Rectal smooth muscle tissue (tissue), 1 donor: Measurements from ENCODE around the gene P2RX2.

Source experiments
- H3K27ac ChIP-seq: one replicate; pipeline ENCODE4 v1.7.0; 2013; ENCODE audit warnings: low read depth, low read length, inconsistent platforms
- H3K27me3 ChIP-seq: one replicate; pipeline ENCODE4 v1.7.0; 2013; ENCODE audit warnings: low read length; ENCODE audit not compliant: control insufficient read depth, insufficient read depth
- H3K36me3 ChIP-seq: one replicate; pipeline ENCODE4 v1.7.0; 2013; ENCODE audit warnings: low read length; ENCODE audit not compliant: control insufficient read depth, insufficient read depth
- H3K4me1 ChIP-seq: one replicate; pipeline ENCODE4 v1.7.0; 2013; ENCODE audit warnings: low read length; ENCODE audit not compliant: control insufficient read depth, insufficient read depth
- H3K4me3 ChIP-seq: one replicate; pipeline ENCODE4 v1.7.0; 2013; ENCODE audit warnings: low read length
- H3K9ac ChIP-seq: one replicate; pipeline ENCODE4 v1.7.0; 2013; ENCODE audit warnings: low read length

P2RX2 gene

DNA sequence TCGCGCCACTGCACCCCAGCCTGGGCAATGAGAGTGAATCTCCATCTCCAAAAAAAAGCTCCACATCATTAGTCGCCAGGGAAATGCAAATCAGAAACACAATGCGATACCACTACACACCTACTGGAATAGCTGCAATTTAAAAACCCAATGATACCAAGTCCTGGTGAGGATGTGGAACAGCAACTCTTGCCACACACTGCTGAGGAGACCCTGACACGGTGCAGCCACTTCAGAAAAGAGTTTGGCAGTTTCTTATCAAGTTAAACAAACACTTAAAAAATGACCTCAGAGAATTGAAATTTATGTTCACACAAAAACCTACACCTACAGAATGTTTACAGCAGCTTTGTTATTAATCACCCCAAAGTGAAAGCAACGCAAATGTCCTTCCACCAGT, 12.1 kb downstream of the P2RX2 start:
- H3K4me3 ChIP-seq = no peak overlapping the region
- H3K36me3 ChIP-seq = peaks cover 32% of the 10 kb centered on the region
- no peaks in the 10 kb centered on the region for H3K27me3 ChIP-seq

DNA sequence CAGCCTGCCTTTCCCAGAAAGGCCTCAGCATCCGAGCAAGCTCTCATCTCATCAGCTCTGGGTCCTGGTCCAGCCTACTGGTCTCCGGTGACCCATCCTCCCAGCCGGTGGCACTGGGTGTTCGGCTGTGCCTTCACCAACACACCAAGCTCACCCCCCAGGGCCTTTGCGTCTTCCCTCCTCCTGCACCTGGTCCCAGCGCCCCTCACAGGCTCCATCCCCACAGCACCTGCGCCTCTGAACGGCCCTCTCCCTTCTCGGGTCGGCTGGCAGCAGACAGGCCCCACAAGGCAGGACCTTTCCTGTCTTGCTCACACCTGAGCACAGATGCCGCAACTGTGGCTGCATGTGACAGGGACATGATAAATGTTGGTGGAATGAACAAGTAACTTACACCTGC, 13.1 kb downstream of the P2RX2 start:
- H3K36me3 ChIP-seq = peaks cover 35% of the 10 kb centered on the region
- no peaks in the 10 kb centered on the region for H3K4me1 ChIP-seq
- no peak overlapping the region for H3K4me3 ChIP-seq
- no peaks in the 10 kb centered on the region for H3K27me3 ChIP-seq
- H3K9ac ChIP-seq = no peak overlapping the region
- no peak overlapping the region for H3K27ac ChIP-seq

More for the DNA sequence above, 12.1 kb downstream of the P2RX2 start:
- Histone ChIP-seq H3K27ac (no peak overlapping the region), H3K9ac (no peak overlapping the region), H3K4me1 (no peaks in the 10 kb centered on the region)

DNA sequence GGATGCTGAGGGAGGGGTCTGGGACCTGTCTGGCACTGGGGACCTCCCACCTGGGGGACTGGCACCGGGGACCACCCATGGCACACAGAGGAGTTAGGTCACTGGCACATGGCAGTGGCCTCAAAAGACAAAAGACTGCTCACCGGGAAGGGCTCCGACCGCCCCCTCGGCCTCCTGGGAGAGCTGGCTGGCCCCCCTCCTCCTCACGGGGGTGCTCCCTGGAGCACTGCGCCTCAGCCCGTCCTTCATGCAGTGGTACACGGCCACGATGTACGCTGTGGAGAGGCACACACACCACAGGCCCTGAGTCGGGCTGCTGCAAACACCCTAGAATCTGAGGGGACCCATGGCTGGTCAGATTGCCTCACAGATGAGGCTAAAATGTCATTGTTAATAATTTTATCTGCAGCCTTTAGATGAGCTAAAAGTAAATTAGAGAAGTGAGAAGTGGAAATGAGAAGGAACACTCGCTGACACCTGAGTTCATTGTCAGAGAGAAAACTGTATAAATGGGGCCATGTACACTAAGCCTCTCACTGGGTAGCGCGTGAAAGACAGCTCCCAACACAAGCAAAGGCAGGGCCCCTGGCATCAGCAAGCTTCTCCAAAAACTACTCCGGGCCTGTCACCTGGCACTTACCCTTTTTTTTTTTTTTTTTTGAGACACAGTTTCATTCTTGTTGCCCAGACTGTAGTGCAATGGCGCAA, 14.1 kb downstream of the P2RX2 start:
- H3K36me3 ChIP-seq = peaks cover 40% of the 10 kb centered on the region
- no peak overlapping the region for H3K27ac ChIP-seq
- no peaks in the 10 kb centered on the region for H3K4me1 ChIP-seq
- H3K9ac ChIP-seq = no peak overlapping the region
- no peaks in the 10 kb centered on the region for H3K27me3 ChIP-seq
- H3K4me3 ChIP-seq = no peak overlapping the region

DNA sequence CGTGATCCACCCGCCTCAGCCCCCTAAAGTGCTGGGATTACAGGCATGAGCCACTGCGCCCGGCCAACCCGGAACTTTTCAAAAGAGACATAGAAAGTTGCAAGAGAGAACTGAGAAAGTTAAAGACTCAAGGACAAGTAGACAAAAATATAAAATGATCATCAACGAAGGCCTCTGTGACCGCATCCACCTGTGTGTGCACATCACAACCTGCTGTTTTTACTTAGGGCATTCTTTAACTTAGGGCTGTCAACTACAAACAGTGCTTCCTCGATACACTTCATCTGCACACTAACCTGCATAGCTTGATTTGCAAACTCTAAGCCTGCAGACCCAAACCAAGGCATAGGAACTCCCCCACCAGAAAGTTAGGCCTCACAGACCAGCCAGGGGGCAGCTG, 14.8 kb downstream of the P2RX2 start:
- Histone ChIP-seq H3K27me3 (no peaks in the 10 kb centered on the region), H3K36me3 (peaks cover 44% of the 10 kb centered on the region), H3K9ac (no peak overlapping the region), H3K4me3 (no peak overlapping the region), H3K27ac (no peak overlapping the region), H3K4me1 (no peaks in the 10 kb centered on the region)

DNA sequence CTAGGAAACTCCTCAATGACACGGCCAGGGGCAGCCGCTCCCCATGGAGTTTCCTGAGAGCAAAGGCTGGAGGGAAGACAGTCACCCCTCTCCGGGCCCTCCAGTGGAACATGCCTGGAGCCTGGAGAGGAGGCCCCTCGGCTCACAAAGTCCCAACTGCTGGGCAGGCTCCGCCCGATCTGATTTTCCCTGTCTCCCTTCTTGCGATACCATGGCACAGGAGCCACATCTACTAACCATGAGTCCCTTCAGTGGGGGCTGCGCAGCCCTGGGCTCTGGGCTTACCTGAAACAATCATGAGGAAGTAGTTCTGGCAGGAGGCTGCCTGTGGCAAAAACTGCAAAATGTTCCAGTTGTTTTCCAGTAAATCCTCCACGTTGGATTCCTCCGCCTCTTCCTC, 15.3 kb downstream of the P2RX2 start:
- Histone ChIP-seq H3K9ac (no peak overlapping the region), H3K27me3 (no peaks in the 10 kb centered on the region), H3K4me3 (no peak overlapping the region), H3K36me3 (peaks cover 46% of the 10 kb centered on the region), H3K27ac (no peak overlapping the region), H3K4me1 (no peaks in the 10 kb centered on the region)

DNA sequence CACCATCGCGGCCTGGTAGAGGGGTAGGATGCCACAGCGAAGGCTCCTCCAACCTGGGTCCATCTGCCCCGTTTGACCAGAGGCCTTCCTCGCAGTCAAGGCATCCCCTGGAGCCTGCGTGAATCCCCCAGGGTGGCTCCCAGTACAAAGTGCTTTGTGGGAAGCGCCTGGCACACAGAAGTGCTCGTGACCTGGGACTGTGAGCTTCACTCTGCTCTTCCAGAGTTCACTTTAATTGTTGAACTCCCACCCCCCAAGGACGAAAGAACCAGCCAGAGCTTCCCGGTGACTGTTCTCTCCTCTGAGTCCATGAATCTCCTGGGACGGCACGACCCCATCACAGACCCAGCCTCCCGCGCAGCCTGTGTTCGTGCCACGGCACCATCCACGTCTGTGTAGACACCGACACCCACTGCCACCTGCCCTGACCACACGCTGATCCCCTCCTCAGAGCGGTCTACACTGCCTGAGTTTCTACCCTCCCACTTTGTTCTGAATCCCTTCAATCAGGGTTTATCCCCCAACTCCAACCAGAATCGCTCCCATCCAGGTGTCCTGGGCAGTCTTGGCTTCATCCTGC, 15.9 kb downstream of the P2RX2 start:
- no peaks in the 10 kb centered on the region for H3K27me3 ChIP-seq
- no peak overlapping the region for H3K9ac ChIP-seq
- no peak overlapping the region for H3K4me3 ChIP-seq
- H3K27ac ChIP-seq = no peak overlapping the region
- peaks cover 49% of the 10 kb centered on the region for H3K36me3 ChIP-seq
- H3K4me1 ChIP-seq = no peaks in the 10 kb centered on the region

DNA sequence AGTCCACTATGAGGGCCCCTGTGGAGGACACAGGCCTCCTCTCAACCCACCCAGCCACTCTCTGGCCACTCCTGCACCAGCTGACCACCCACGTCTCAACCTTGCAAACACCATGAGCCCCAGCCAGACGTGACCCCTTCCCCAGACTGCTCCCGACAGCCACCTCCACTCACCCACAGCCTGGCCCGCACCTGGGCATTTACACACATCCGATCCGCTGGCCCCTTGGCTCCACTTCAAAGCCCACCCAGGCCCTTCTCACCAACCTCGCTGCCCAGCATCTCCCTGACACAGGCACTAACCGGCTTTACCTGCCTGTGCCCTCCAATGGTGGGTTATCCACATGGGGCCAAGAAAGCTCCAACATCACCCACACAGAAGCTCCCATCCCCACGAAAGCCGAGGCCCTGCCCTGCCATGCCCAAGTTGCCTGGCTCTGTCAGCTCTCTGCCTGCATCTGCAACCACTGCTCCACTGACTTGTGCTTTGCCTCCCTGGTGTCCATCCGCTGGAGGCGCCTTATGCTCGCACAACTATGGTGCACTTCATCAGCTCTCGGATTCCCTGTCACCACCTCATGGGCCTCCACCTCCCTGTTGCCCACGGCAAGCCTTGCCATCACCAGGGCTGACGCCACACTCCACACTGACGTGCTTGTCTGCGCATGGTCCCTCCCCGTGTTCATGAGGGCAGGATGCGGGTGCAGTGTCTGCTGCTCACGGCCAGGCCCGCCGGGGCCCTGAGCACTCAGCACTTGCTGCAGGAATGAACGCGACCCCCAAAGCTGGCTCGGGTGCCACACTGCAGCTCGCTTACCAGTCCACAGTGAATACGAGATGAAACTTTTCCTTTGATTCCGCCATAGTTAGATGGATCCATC, 16.7 kb downstream of the P2RX2 start:
- no peaks in the 10 kb centered on the region for H3K27me3 ChIP-seq
- no peak overlapping the region for H3K9ac ChIP-seq
- no peaks in the 10 kb centered on the region for H3K4me1 ChIP-seq
- H3K27ac ChIP-seq = no peak overlapping the region
- no peak overlapping the region for H3K4me3 ChIP-seq
- H3K36me3 ChIP-seq = peaks cover 53% of the 10 kb centered on the region

DNA sequence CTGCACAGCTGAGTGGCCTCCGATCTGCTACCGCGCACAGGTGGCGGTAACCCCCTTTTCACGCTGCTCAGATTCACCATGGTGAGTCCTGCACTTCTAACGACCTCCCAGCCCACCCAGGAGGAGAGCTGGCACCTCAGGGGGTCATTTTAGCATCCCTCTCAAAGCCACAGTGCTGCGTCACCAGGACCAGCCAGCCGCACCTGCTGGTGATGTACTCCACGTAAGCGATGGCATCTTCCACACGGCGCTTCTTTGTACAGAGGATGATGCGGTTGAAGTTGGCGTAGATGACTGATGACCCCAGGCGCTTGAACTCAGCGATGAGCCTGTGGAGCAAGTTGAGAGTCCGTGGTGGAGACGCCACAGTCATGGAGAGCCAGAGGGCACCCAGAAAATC, 19.2 kb downstream of the P2RX2 start:
- H3K4me1 ChIP-seq = no peaks in the 10 kb centered on the region
- H3K27me3 ChIP-seq = no peaks in the 10 kb centered on the region
- no peak overlapping the region for H3K27ac ChIP-seq
- no peak overlapping the region for H3K9ac ChIP-seq
- no peak overlapping the region for H3K4me3 ChIP-seq
- peaks cover 42% of the 10 kb centered on the region for H3K36me3 ChIP-seq

DNA sequence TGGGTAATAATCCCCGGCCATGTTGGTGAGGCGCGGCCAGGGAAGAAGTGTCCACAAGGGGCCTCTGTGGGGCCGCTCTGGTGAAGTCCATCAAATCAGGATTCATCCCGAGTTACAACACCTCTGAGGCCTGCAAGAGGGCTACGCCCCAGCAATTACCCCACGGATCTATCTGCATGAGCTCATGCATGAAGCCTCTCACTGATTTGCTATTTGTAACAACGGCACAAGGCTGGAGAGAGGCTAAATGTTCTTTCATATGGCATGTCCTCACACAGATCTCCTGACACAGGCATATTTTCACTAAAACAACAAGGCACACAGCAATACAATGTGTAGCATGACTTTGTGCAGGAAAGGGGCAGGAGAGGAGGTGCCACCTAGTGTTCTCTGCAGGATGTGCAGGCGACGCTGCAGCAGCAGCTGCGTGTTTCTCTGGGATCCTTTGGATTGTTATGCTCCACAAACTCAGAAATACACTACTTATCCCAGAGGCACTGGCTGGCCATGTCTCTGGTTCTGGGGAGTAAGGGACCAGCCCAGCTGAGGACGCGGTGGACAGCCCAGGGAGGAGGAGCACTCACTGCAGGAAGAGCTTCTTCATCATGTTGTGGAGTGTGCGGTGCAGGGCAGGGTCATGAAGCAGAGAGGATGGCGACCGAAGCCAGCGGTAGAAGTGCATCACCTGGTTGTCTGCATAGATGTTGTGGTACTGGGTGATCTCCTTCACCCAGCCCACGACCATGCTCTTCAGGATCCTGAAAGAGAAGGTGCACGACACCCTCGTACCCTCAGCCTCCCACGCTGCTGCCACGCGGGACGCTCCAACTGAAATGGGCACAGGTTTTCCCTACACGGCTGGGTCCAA, 20.2 kb downstream of the P2RX2 start:
- Histone ChIP-seq H3K9ac (no peak overlapping the region), H3K4me3 (no peak overlapping the region), H3K36me3 (peaks cover 41% of the 10 kb centered on the region), H3K27me3 (no peaks in the 10 kb centered on the region), H3K27ac (no peak overlapping the region), H3K4me1 (no peaks in the 10 kb centered on the region)

DNA sequence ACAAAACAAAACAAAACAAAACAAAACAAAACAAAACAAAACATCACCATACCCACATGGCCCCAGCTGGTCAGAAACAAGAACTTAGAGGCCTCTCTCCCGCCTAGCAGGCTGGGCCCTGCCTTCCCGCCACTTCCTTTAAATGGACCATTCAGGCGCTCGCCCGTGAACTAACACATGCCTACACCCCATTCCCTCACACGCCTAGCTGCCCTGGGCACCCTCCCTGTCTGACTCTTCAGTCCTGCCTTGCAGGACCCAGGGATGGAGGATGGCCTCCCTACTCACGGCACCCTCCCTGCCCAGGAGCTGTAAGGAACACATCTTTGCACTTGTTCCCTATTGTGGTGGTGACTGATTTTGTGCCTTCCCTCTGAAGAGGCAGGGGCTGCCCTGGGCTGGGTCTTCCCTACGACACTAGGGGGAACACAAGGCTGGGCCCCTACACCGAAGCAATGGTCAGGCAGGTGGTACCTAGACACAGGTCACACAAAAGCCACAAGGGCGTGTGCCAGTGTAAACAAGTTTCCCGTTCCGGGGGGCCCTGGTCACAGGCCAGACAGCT, 21.5 kb downstream of the P2RX2 start:
- Histone ChIP-seq H3K36me3 (peaks cover 34% of the 10 kb centered on the region), H3K27ac (no peak overlapping the region), H3K27me3 (no peaks in the 10 kb centered on the region), H3K4me1 (no peaks in the 10 kb centered on the region), H3K9ac (no peak overlapping the region), H3K4me3 (no peak overlapping the region)

DNA sequence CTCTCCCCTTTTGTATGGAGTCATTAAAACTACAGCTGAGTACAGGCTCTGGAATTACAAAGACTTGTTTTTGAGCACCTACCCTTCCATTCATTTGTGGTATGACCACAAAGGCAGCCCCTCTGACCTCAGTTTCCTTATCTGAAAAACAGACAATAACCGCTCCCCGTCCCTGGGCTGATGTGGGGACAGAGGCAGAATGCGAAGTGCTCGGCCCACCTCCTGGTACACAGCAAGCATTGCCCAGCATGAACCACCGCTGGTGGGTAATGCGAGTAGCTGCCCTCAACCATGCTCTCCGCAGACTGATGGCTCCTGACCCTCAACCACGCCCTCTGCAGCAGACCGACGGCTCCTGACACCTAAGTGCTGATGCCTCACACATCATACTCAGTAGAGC, 22.4 kb downstream of the P2RX2 start:
- Histone ChIP-seq H3K27ac (no peak overlapping the region), H3K36me3 (peaks cover 25% of the 10 kb centered on the region), H3K4me3 (no peak overlapping the region), H3K4me1 (no peaks in the 10 kb centered on the region), H3K27me3 (no peaks in the 10 kb centered on the region), H3K9ac (no peak overlapping the region)
